ACC112 (cell line): Measurements from ENCODE around the gene RBP5.

Experiments
- H2AFZ ChIP-seq: fragments of 200-600 bp; sonication (generic); one replicate; pipeline ENCODE4 v1.6.0; 2017; ENCODE audit warnings: antibody characterized with exemption, low read length; ENCODE audit not compliant: unreplicated experiment
- H3K27ac ChIP-seq: fragments of 200-600 bp; sonication (generic); 2 replicates; pipeline ENCODE4 v1.5.1; 2014; ENCODE audit warnings: low read depth, mild to moderate bottlenecking, antibody characterized with exemption, low read length, moderate library complexity
- H3K27me3 ChIP-seq: fragments of 200-600 bp; sonication (generic); 2 replicates; pipeline ENCODE4 v1.6.1; 2014; ENCODE audit warnings: mild to moderate bottlenecking, antibody characterized with exemption, low read length, moderate library complexity, mixed read lengths; ENCODE audit not compliant: insufficient read depth
- H3K36me3 ChIP-seq: fragments of 200-600 bp; sonication (generic); 2 replicates; pipeline ENCODE4 v1.6.1; 2016; ENCODE audit warnings: mild to moderate bottlenecking, antibody characterized with exemption, low read length, moderate library complexity, mixed read lengths; ENCODE audit not compliant: insufficient read depth
- H3K4me1 ChIP-seq: fragments of 200-600 bp; sonication (generic); one replicate; pipeline ENCODE4 v1.6.1; 2016; ENCODE audit warnings: low read length, mixed read lengths; ENCODE audit not compliant: insufficient read depth, unreplicated experiment, control insufficient read depth
- H3K4me3 ChIP-seq: fragments of 200-600 bp; sonication (generic); 2 replicates; pipeline ENCODE4 v1.5.1; 2014; ENCODE audit warnings: mild to moderate bottlenecking, low read depth, low read length
- H3K79me2 ChIP-seq: fragments of 200-600 bp; sonication (generic); one replicate; pipeline ENCODE4 v1.6.0; 2016; ENCODE audit warnings: low read length; ENCODE audit not compliant: control insufficient read depth, unreplicated experiment, insufficient read depth

RBP5 gene

GRCh38 chr12:7157391-7157790 is 28.7 kb upstream of the RBP5 start:
- Histone ChIP-seq H3K27ac (no peak overlapping the region), H3K36me3 (no peaks in the 10 kb centered on the region), H3K4me3 (no peak overlapping the region), H2AFZ (no peak overlapping the region), H3K4me1 (no peaks in the 10 kb centered on the region), H3K27me3 (peaks cover 7% of the 10 kb centered on the region), H3K79me2 (no peaks in the 10 kb centered on the region)

- Histone ChIP-seq H3K4me3 (no peak overlapping the region), H2AFZ (no peak overlapping the region), H3K36me3 (no peaks in the 10 kb centered on the region), H3K4me1 (no peaks in the 10 kb centered on the region), H3K27ac (no peak overlapping the region), H3K27me3 (peaks cover 3% of the 10 kb centered on the region; the same call in 1 of the 2 replicates), H3K79me2 (no peaks in the 10 kb centered on the region)
Observed at GRCh38 chr12:7156259-7157197, 27.8 kb upstream of the RBP5 start.

GRCh38 chr12:7155471-7156034 is 26.9 kb upstream of the RBP5 start:
- no peaks in the 10 kb centered on the region for H3K27me3 ChIP-seq
- H2AFZ ChIP-seq, result no peak overlapping the region
- no peaks in the 10 kb centered on the region for H3K79me2 ChIP-seq
- H3K27ac ChIP-seq, result no peak overlapping the region
- H3K36me3 ChIP-seq, result no peaks in the 10 kb centered on the region
- H3K4me1 ChIP-seq, result no peaks in the 10 kb centered on the region
- H3K4me3 ChIP-seq, result no peak overlapping the region

- no peak overlapping the region for H2AFZ ChIP-seq
- H3K27me3 ChIP-seq, result no peaks in the 10 kb centered on the region
- H3K36me3 ChIP-seq, result no peaks in the 10 kb centered on the region
- no peaks in the 10 kb centered on the region for H3K4me1 ChIP-seq
- no peak overlapping the region for H3K27ac ChIP-seq
- H3K79me2 ChIP-seq, result no peaks in the 10 kb centered on the region
- no peak overlapping the region for H3K4me3 ChIP-seq
Observed at GRCh38 chr12:7154901-7155470, 26.3 kb upstream of the RBP5 start.

GRCh38 chr12:7154042-7154441 is 25.4 kb upstream of the RBP5 start:
- Histone ChIP-seq H3K27ac (no peak overlapping the region), H3K4me3 (no peak overlapping the region), H3K36me3 (peaks cover 2% of the 10 kb centered on the region; the same call in 1 of the 2 replicates), H3K4me1 (no peaks in the 10 kb centered on the region), H3K79me2 (no peaks in the 10 kb centered on the region), H2AFZ (no peak overlapping the region), H3K27me3 (no peaks in the 10 kb centered on the region)

GRCh38 chr12:7152818-7153217 is 24.1 kb upstream of the RBP5 start:
- H2AFZ ChIP-seq, result no peak overlapping the region
- H3K4me1 ChIP-seq, result no peaks in the 10 kb centered on the region
- peaks cover 4% of the 10 kb centered on the region; the same call in 1 of the 2 replicates for H3K36me3 ChIP-seq
- H3K79me2 ChIP-seq, result no peaks in the 10 kb centered on the region
- no peak overlapping the region for H3K27ac ChIP-seq
- no peak overlapping the region for H3K4me3 ChIP-seq
- H3K27me3 ChIP-seq, result no peaks in the 10 kb centered on the region

GRCh38 chr12:7151532-7151931 is 22.8 kb upstream of the RBP5 start:
- H2AFZ ChIP-seq, result no peak overlapping the region
- no peak overlapping the region for H3K27ac ChIP-seq
- H3K4me1 ChIP-seq, result peaks cover 2% of the 10 kb centered on the region
- H3K36me3 ChIP-seq, result peaks cover 4% of the 10 kb centered on the region; the same call in 1 of the 2 replicates
- H3K79me2 ChIP-seq, result no peaks in the 10 kb centered on the region
- no peaks in the 10 kb centered on the region for H3K27me3 ChIP-seq
- no peak overlapping the region for H3K4me3 ChIP-seq

- Histone ChIP-seq H2AFZ (no peak overlapping the region), H3K4me1 (peaks cover 9% of the 10 kb centered on the region), H3K36me3 (peaks cover 4% of the 10 kb centered on the region; the same call in 1 of the 2 replicates), H3K27ac (no peak overlapping the region), H3K27me3 (no peaks in the 10 kb centered on the region), H3K4me3 (no peak overlapping the region), H3K79me2 (no peaks in the 10 kb centered on the region)
Observed at GRCh38 chr12:7150841-7151240, 22.2 kb upstream of the RBP5 start.

GRCh38 chr12:7150356-7150755 is 21.7 kb upstream of the RBP5 start:
- Histone ChIP-seq H3K4me1 (peaks cover 10% of the 10 kb centered on the region), H3K27me3 (no peaks in the 10 kb centered on the region), H3K4me3 (no peak overlapping the region), H3K36me3 (peaks cover 4% of the 10 kb centered on the region; the same call in 1 of the 2 replicates), H3K79me2 (no peaks in the 10 kb centered on the region), H2AFZ (no peak overlapping the region), H3K27ac (no peak overlapping the region)

GRCh38 chr12:7146906-7147305 is 18.2 kb upstream of the RBP5 start:
- Histone ChIP-seq H3K36me3 (peaks cover 4% of the 10 kb centered on the region; the same call in 1 of the 2 replicates), H3K27me3 (no peaks in the 10 kb centered on the region), H3K27ac (no peak overlapping the region), H3K4me3 (no peak overlapping the region), H2AFZ (no peak overlapping the region), H3K79me2 (no peaks in the 10 kb centered on the region), H3K4me1 (peaks cover 15% of the 10 kb centered on the region)
